Measurements from ENCODE around the gene KRTAP3-2.
"Not testable (repeated sequence)": the region's sequence is repeated elsewhere in the genome, so short reads cannot be mapped to it uniquely, and the experiment has no call there.

The KRTAP3-2 gene

GRCh38 chr17:40999563-40999962, at the start of gene KRTAP3-2:
Gene KRTAP3-2 (minus strand): TSS chr17:40999906. CDS start chr17:40999853, 53 bp downstream.
- DNase-seq = not testable (repeated sequence)

- DNase-seq = no peak
Observed at GRCh38 chr17:41049110-41049509, 49.4 kb upstream of the KRTAP3-2 start.

DNA sequence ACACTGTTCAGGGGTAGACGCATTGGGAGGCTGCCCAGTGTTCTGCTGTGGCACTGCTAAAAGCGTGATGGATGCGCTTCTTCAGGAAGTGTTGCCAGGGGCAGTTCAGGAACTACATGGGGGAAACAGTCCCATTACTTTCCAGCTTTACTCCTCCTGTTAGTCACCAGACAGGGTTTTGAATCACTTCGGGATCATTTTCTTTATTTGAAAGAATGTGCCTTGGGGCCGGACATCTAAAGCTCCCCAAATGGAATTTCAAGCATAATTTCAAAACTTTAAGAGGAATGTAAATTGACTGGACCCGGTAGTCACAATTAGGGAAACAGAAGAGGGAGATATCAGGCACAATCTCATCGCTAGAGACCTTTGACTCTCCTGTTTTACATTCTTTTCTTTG, 48.7 kb upstream of the KRTAP3-2 start:
- no peak for DNase-seq

DNA sequence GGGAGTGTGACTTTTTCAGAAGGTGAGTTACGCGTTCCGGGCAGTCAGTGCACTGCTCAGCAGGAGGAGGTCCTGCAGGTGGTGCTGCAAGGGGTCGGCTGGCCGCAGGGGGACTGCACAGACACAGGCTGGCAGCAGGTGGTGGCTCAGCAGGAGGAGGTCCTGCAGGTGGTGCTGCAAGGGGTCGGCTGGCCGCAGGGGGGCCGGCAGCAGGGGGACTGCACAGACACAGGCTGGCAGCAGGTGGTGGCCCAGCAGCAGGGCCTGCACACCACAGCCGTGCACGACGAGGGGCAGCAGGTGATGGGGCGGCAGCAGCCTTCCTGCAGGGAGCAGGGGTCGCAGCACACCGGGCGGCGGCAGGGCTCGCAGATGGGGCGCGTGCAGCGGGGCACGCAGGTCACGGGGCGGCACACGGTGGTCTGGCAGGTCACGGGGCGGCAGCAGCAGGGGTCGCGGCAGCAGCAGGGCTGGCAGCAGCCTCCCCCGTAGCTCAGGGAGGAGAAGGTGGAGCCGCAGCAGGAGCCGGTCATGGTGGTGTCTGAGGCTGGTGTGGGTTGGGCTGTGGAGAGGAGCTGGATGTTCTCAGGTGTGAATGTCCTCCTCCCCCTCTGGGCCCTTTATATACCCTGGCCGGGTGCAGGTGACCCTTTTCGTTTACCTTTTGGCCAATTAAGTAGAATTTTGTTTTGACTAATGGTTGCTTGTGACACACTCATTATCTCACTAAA, 47.2 kb upstream of the KRTAP3-2 start, which contains the start of gene KRTAP2-1:
Gene KRTAP2-1, minus strand, starts transcription at position 582 of the 731 bp plus-strand sequence. Its CDS starts 49 bp downstream, at position 533.
- DNase-seq = not testable (repeated sequence)

DNA sequence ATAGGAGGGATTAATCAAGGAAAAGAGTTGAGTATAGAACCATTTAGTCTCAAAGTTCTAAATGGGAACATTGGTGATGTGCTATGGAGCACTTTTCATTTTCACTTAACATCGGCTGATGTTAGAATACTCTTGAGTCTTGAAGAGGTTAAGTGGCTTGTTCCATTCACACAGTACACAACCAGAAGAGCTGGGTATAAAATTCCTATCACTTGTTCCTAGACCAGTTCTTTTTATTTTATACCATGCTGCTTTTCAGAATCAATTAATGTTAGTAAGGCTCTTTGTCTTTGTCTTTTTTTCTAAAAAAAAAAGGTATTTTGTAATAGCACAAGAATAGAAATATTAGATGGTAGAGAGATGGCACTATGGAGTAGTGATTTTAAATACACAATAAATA, 43.2 kb upstream of the KRTAP3-2 start:
- no peak for DNase-seq

- DNase-seq = not testable (repeated sequence)
Observed at GRCh38 chr17:41040783-41041571, 41.3 kb upstream of the KRTAP3-2 start, which contains the start of gene KRTAP1-1. Gene KRTAP1-1 (minus strand): TSS chr17:41041450. CDS start chr17:41041397, 53 bp downstream.

- DNase-seq = no peak
Observed at GRCh38 chr17:41037853-41038350, 38.2 kb upstream of the KRTAP3-2 start.

DNA sequence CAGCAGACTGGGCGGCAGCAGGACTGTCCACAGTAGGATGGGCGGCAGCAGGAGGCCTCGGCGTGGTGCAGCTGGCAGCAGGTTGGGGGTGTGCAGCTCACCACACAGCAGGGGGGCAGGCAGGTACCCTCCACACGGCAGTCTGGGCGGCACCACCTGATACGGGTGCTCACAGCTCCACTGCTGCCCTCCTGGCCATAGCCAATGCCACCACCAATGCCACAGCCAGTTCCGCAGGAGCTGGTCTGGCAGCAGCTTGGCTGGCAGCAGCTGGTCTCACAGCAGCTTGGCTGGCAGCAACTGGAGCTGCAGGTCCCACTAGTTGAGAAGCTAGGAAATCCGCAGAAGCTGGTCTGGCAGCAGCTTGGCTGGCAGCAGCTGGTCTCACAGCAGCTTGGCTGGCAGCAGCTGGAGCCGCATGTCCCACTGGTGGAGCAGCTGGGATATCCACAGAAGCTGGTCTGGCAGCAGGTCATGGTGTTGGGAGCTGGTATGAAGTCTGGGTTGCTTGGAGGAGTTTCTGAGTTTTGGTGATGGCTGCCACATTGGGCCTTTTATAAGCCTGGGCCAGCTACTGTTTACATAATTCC, 34.7 kb upstream of the KRTAP3-2 start, which contains the start of gene KRTAP1-3:
Gene KRTAP1-3, minus strand, starts transcription at position 529 of the 590 bp plus-strand sequence. Its CDS starts 53 bp downstream, at position 476.
- not testable (repeated sequence) for DNase-seq

- no peak for DNase-seq
Observed at GRCh38 chr17:41029633-41030245, 30.0 kb upstream of the KRTAP3-2 start, which contains the start of gene KRTAP1-4. Gene KRTAP1-4 (minus strand): TSS chr17:41030195. CDS start chr17:41030078, 117 bp downstream.

- no peak for DNase-seq
Observed at GRCh38 chr17:41026715-41027471, 27.2 kb upstream of the KRTAP3-2 start, which contains the start of gene KRTAP1-5. Gene KRTAP1-5 (minus strand): TSS chr17:41027208. CDS start chr17:41027155, 53 bp downstream.

- DNase-seq = no peak
Observed at GRCh38 chr17:41024697-41025096, 25.0 kb upstream of the KRTAP3-2 start.

DNA sequence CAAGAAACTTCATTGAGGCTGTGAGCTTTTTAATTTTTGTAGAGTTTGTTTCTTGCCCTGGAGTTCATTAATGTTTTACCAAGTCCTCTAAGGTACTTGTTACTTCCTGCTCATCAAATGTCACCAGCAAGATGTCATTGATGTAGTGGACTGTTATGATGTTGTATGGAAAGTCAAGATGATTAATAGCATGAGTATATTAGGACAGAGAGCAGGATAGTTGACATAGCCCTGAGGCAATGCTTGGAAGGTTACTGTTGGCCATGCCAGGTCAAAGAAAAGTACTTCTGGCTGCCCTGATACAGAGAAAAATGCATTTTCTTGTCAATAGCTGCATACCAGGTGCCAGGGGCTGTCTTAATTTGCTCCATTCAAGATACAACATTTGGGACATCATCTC, 20.6 kb upstream of the KRTAP3-2 start:
- no peak for DNase-seq

DNA sequence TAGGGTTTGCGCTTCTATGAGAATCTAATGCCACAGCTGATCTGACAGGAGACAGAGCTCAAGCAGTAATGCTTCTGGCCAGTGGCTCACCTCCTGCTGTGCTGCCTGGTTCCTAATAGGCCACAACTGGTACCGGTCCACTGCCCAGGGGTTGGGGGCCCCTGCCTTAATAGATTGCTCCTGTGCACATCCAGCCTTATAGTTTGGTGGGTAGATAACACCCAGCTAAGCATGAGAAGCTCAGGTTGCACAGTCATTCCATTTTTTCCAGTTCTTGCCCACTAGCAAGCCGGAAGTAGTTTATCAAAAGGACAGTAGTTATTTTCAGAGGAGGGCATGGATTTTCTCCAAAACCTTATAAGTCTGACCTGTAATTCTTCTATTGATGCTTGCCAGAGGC, 19.7 kb upstream of the KRTAP3-2 start:
- DNase-seq = no peak

GRCh38 chr17:41018541-41018940, 18.8 kb upstream of the KRTAP3-2 start:
- DNase-seq = no peak

DNA sequence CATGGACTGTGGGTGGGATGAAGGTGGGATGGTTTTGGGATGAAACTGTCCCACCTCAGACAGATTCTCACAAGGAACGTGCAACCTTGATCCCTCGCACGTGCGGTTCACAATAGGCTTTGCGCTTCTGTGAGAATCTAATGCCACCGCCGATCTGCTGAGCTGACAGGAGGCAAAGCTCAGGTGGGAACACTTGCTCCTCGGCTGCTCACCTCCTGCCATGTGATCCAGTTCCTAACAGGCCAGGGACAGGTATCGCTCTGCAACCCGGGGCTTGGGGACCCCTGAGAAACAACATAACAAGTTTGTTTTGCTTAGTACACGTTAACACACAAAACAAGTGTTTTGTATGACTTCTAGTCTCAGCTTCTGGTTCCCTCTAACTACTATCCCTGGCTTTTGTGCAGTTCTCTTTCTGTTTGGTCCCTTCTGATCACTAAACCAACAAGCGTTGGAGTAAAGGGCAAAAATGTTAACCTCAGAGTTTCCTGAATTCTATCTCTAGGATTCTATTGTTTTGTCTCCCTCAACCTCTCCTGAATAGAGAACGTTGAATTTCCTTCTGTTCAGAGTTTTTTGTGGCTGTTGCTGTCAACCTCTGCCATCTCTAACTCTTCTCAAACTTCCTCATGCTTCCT, 17.0 kb upstream of the KRTAP3-2 start:
- no peak for DNase-seq

DNA sequence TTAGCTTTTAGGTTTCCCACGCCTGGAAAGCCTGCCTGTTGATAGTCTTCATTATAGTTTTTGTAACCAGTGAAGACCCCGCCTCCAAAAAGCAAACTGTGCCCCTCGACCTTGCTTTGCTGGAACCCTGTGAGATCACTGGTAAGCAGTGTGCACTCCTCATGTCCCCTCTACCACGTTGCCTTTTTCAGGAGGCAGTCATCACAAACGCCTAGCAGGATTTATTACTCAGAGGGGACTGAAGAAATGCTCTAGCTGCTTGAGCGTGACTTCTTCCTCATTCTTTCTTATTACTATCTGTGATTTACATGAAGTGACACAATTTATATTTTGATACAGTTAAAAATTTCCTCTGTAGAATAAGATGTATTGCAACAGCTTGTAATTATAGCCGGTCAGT, 15.7 kb upstream of the KRTAP3-2 start:
- DNase-seq = no peak

DNA sequence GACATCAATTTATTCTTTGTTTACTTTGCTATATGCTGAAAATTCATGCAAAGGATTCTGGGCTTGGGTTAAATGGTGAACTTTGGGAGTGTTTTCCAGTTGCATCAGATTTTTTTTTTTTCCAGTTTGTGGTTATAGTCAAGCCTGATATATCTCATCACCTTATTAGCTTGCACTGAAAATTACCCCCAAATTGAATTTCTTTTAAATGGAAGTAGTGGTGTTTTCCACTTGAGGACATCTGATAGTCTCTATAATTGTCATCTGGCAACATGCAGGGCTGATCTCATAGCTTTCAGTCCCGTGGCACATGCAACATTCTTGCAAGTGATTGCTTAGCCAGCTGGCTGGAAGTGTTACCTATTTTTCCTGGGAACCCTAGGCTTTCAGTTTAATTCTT, 13.9 kb upstream of the KRTAP3-2 start:
- DNase-seq = no peak

DNA sequence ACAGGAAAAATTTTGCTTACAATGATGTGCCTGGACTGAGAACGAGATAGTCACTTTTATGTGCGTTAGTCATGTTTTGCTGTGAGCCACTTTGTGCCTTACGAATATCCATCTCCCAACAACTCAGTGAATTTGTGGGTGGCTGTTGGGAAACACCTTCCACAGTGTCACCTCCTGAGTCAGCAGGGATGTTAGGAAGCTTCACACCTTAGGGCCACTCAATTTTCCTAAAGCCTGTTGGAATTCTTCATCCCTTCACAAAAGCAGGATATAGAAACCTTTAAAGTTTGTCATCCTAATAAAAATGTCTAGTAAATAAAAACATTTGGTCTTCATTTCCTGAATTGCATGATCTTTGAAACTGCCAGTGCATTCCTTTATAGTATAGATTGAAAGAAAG, 13.5 kb upstream of the KRTAP3-2 start:
- DNase-seq = no peak

GRCh38 chr17:41012326-41013120, 12.8 kb upstream of the KRTAP3-2 start:
- DNase-seq = no peak

GRCh38 chr17:41010441-41010840, 10.7 kb upstream of the KRTAP3-2 start:
- DNase-seq = no peak
